OCI-LY3 (cell line): ENCODE measurements around the gene CIZ1.

Experiments used
- H2AFZ ChIP-seq: fragments of 200-600, 300-600 bp; shearing (Covaris generic); 2 replicates; pipeline ENCODE4 v1.6.0; 2014; ENCODE audit warnings: antibody characterized with exemption, low read depth, low read length
- H3K27ac ChIP-seq: fragments of 200-600, 300-600 bp; sonication (generic); 2 replicates; pipeline ENCODE4 v1.5.1; 2014; ENCODE audit warnings: mild to moderate bottlenecking, low read length, moderate library complexity, mixed read lengths
- H3K27me3 ChIP-seq: fragments of 200-600, 300-600 bp; sonication (generic); 2 replicates; pipeline ENCODE4 v1.6.1; 2014; ENCODE audit warnings: low read depth, low read length, mixed read lengths
- H3K36me3 ChIP-seq: fragments of 200-600, 300-600 bp; sonication (generic); replicated peaks from 2 replicates; pipeline ENCODE3; 2014; ENCODE audit warnings: low read depth, low read length, mixed read lengths
- H3K4me1 ChIP-seq: fragments of 300-600, 200-600 bp; sonication (generic); 2 replicates; pipeline ENCODE4 v1.6.1; 2014; ENCODE audit warnings: low read length, mixed read lengths
- H3K4me2 ChIP-seq: fragments of 200-600, 300-600 bp; sonication (generic); 2 replicates; pipeline ENCODE4 v1.6.1; 2014; ENCODE audit warnings: low read length, mixed read lengths
- H3K4me3 ChIP-seq: fragments of 300-600, 200-600 bp; sonication (generic); 2 replicates; pipeline ENCODE4 v1.5.1; 2014; ENCODE audit warnings: antibody characterized with exemption, mild to moderate bottlenecking, low read length, moderate library complexity
- H3K79me2 ChIP-seq: fragments of 300-600, 200-600 bp; shearing (Covaris generic); 2 replicates; pipeline ENCODE4 v1.6.1; 2014; ENCODE audit warnings: mild to moderate bottlenecking, low read length, mixed read lengths
- H3K9ac ChIP-seq: fragments of 300-600, 200-600 bp; shearing (Covaris generic); 2 replicates; pipeline ENCODE4 v1.6.0; 2014; ENCODE audit warnings: mild to moderate bottlenecking, low read length, moderate library complexity
- H3K9me3 ChIP-seq: fragments of 200-600, 300-600 bp; shearing (Covaris generic); 2 replicates; pipeline ENCODE4 v1.6.1; 2014; ENCODE audit warnings: low read length, mixed read lengths; ENCODE audit not compliant: insufficient read depth
- H4K20me1 ChIP-seq: fragments of 200-600, 300-600 bp; sonication (generic); 2 replicates; pipeline ENCODE4 v1.6.1; 2016; ENCODE audit warnings: low read length, mixed read lengths; ENCODE audit not compliant: insufficient read depth
- EZH2phosphoT487 ChIP-seq: fragments of 200-600 bp; shearing (Covaris generic); IDR thresholded peaks from 2 replicates; pipeline ENCODE4 v1.6.1; 2018; ENCODE audit warnings: antibody characterized with exemption, mixed run types, low read depth
- TF ChIP-seq, protein P1 (sequence below): fragments of 200-600, 300-600 bp; sonication (generic); IDR thresholded peaks from 2 replicates; pipeline ENCODE4 v1.5.1; 2014; ENCODE audit warnings: antibody characterized with exemption, low read length, low read depth

The CIZ1 gene

DNA sequence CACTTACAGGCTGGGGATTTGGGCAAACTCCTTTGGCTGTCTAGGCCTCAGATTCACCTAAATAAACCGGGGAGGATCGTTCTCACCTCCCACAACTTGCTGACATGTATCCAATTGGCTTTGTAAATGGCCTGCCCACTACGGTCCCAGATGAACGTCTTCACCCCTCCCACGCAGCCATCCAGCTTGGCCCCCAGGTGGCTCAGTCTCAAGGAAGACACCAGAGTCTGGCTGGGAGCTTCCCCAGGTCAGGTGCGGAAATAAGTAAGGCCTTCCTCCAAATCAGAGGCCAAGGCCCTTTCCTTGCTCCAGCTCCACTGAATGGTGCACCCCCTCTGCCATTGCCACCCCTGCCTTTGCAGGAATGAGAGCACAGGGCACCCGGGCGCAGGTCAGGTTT is 11.4 kb downstream of the CIZ1 start:
- Histone ChIP-seq H3K9me3 (no peaks in the 10 kb centered on the region), H2AFZ (no peak overlapping the region), H4K20me1 (no peaks in the 10 kb centered on the region), H3K27me3 (no peaks in the 10 kb centered on the region), H3K79me2 (no peaks in the 10 kb centered on the region), H3K4me3 (no peak overlapping the region), H3K27ac (no peak overlapping the region), H3K4me1 (no peaks in the 10 kb centered on the region), H3K4me2 (no peak overlapping the region), H3K9ac (no peak overlapping the region), H3K36me3 (peaks cover 39% of the 10 kb centered on the region)
- TF ChIP-seq, protein P1, sequence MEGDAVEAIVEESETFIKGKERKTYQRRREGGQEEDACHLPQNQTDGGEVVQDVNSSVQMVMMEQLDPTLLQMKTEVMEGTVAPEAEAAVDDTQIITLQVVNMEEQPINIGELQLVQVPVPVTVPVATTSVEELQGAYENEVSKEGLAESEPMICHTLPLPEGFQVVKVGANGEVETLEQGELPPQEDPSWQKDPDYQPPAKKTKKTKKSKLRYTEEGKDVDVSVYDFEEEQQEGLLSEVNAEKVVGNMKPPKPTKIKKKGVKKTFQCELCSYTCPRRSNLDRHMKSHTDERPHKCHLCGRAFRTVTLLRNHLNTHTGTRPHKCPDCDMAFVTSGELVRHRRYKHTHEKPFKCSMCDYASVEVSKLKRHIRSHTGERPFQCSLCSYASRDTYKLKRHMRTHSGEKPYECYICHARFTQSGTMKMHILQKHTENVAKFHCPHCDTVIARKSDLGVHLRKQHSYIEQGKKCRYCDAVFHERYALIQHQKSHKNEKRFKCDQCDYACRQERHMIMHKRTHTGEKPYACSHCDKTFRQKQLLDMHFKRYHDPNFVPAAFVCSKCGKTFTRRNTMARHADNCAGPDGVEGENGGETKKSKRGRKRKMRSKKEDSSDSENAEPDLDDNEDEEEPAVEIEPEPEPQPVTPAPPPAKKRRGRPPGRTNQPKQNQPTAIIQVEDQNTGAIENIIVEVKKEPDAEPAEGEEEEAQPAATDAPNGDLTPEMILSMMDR = no peak
- TF ChIP-seq EZH2phosphoT487 = no peak

DNA sequence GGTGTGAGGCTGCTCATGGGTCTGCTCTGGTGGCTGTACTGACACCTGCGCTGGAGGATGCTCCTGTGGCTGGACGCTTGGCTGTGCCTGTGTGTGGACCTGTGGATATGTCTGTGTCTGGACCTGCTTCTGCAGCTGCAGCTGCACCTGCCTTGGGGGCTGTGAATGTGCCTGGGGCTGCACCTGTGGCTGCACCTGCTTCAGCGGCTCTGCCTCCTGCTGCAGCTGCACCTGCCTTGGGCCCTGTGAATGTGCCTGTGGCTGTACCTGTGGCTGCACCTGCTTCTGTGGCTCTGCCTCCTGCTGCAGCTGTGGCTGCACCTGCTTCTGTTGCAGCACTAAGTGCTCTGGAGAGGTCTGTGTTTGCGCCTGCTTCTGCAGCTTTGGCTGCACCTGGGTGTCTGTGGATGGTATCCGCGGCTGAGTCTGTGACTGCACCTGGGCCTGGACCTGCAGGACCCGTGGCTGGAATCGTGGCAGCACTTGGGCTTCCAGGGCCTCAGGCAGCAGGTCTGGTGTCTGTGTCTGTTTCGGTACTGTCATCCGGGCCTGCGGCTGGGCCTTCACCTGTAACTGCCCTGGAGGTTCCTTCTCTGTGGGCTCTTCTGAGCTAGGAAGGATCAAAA is 12.5 kb downstream of the CIZ1 start:
- Histone ChIP-seq H2AFZ (no peak overlapping the region), H3K9ac (no peak overlapping the region), H3K36me3 (peaks cover 42% of the 10 kb centered on the region), H3K4me1 (no peaks in the 10 kb centered on the region), H3K27ac (no peak overlapping the region), H3K27me3 (no peaks in the 10 kb centered on the region), H3K4me3 (no peak overlapping the region), H3K79me2 (no peaks in the 10 kb centered on the region), H3K9me3 (no peaks in the 10 kb centered on the region), H4K20me1 (no peaks in the 10 kb centered on the region), H3K4me2 (no peak overlapping the region)
- TF ChIP-seq, protein P1 = no peak
- no peak for TF ChIP-seq EZH2phosphoT487

DNA sequence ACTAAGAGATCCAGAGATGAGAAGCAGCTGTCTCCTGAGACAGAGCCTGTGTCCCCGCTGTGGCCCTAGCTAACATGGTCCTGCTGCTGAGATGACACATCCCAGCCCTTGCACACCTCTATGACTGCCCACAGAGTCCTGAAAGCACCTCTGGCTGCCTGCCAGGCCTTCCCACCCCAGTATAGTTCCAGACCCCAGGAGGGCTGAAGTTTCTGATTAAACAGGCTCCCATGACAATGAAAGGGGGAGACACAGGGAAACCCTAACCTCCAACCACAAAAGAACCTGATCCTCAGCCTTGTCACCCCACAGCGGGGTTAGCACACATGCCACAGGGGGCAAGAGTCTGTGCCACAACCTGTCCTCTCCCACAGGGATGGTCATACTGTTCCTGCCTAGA is 15.6 kb downstream of the CIZ1 start:
- no peak overlapping the region for H3K4me3 ChIP-seq
- no peak overlapping the region for H3K27ac ChIP-seq
- TF ChIP-seq, protein P1 = no peak
- TF ChIP-seq EZH2phosphoT487 = no peak
- no peaks in the 10 kb centered on the region for H3K4me1 ChIP-seq
- no peaks in the 10 kb centered on the region for H3K9me3 ChIP-seq
- no peaks in the 10 kb centered on the region for H4K20me1 ChIP-seq
- no peaks in the 10 kb centered on the region for H3K79me2 ChIP-seq
- no peak overlapping the region for H2AFZ ChIP-seq
- peaks cover 32% of the 10 kb centered on the region for H3K36me3 ChIP-seq
- no peak overlapping the region for H3K4me2 ChIP-seq
- H3K9ac ChIP-seq = no peak overlapping the region
- H3K27me3 ChIP-seq = no peaks in the 10 kb centered on the region

DNA sequence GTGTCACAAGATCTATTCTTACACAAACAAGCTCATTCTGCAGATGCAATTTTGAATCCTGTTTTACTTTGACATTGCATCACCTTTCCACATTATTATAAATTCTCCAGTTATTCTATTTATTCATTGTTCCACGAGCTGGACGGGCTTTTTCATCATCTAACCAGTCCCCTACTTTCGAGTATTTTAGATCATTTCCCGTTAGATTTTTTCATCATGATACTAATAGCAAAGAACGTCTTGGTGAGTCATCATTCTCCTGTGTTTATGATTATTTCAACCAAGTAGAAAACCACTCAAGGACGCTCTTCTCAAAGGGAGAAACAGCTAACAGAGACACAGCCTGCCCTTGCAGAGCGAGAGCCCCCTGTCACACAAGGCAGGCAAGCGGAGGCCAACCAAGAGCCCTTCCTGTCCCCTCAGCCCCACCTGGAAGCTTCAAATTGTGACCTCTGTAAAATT is 16.2 kb downstream of the CIZ1 start:
- Histone ChIP-seq H3K4me2 (no peak overlapping the region), H3K27me3 (no peaks in the 10 kb centered on the region)

More for the DNA sequence above, 16.2 kb downstream of the CIZ1 start:
- Histone ChIP-seq H3K9me3 (no peaks in the 10 kb centered on the region), H3K36me3 (peaks cover 27% of the 10 kb centered on the region), H2AFZ (no peak overlapping the region), H3K79me2 (no peaks in the 10 kb centered on the region), H3K4me3 (no peak overlapping the region), H4K20me1 (no peaks in the 10 kb centered on the region), H3K9ac (no peak overlapping the region), H3K4me1 (no peaks in the 10 kb centered on the region), H3K27ac (no peak overlapping the region)
- TF ChIP-seq, protein P1 = no peak
- no peak for TF ChIP-seq EZH2phosphoT487
